ENCODE data around the gene PIGW. TPM values are rescaled to one million over a fixed set of nuclear protein-coding genes. Genes with fewer than 3 reads are reported as not detected.

PIGW gene
- polyA plus RNA-seq, 1 experiment, result 4.5 TPM

DNA sequence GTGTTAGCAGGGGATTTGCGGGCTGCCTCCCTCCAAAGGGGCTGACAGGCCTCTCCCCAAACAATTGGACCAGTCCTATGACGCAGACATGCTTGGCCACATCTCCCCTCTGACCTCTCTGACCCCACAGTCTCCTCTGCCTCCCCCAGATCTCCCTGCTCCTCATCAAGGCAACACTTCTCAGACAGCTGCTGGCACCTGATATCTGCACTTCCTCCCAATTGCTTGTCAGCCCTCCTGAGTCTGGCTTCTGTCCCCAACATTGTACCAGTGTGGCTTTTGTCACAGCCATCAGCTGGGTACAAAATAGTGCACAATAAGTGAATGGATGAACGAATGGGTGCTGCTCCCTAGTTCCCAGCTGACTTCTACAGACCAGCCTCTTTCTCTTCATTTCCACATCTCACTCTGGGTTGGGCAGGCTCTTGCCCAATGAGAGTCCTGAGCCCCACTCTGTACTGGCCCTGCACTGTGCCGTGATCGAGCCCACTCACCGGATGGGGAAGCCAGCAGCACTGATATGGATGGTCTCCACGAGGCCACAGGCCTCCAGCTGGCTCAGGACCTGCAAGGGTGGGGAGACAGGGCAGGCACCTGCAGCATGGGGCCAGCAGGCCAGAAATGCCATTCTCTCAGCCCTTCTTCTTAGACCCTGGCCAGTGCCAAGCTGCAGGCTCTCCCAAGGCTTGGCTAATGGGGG lies 31.2 kb upstream of the PIGW start:
- ChIA-PET CTCF (no interaction called here), POLR2A (no interaction called here)
- no peak for DNase-seq (ENCODE audit: low read depth, low spot score)
- H3K27me3 ChIP-seq (ENCODE audit: control insufficient read depth, insufficient read depth, low read length), result no peaks in the 10 kb centered on the region
- no peaks in the 10 kb centered on the region for H3K9me3 ChIP-seq (ENCODE audit: control insufficient read depth, insufficient read depth, low read length)
- no peak overlapping the region for H3K27ac ChIP-seq (ENCODE audit: low read depth, low read length)
- H3K4me3 ChIP-seq (ENCODE audit: low read depth, low read length), result no peak overlapping the region
- no peak for TF ChIP-seq CTCF (IDR thresholded peaks at IDR 0.05; ENCODE audit: low read depth, low read length)

- TF ChIP-seq CTCF (IDR thresholded peaks at IDR 0.05; ENCODE audit: low read depth, low read length), result no peak
- Histone ChIP-seq H3K27me3 (ENCODE audit: control insufficient read depth, insufficient read depth, low read length) (no peaks in the 10 kb centered on the region), H3K4me3 (ENCODE audit: low read depth, low read length) (no peak overlapping the region), H3K27ac (ENCODE audit: low read depth, low read length) (no peak overlapping the region), H3K9me3 (ENCODE audit: control insufficient read depth, insufficient read depth, low read length) (no peaks in the 10 kb centered on the region)
- DNase-seq (ENCODE audit: low read depth, low spot score), result no peak
- ChIA-PET POLR2A (no interaction called here), CTCF (interaction anchor here (1.2 kb wide), 1 partner anchor 19 kb away, joined by 3 read pairs; no protein-coding TSS in a partner anchor)
Measured at GRCh38 chr17:36504156-36504545, 30.6 kb upstream of the PIGW start.

DNA sequence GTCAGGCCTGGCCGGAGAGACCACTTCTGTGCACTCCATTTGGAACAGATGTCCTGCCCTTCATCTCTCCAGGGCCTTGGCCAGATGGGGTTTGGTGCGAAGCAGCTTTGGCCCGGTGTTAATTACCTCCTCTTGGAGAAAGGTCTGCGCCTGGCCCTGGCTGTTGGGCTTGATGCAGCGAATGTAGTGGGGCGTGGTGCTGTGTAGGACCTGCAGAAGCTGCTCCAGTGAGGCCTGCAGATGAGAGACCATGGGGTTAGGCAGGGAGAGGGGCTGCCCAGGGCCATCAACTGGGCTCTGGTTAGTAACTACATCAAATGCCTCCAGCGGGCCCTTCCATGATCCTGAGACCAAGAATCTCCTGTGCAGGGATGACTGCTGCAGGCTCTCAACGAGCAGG lies 29.6 kb upstream of the PIGW start:
- Histone ChIP-seq H3K27ac (ENCODE audit: low read depth, low read length) (no peak overlapping the region), H3K9me3 (ENCODE audit: control insufficient read depth, insufficient read depth, low read length) (no peaks in the 10 kb centered on the region), H3K4me3 (ENCODE audit: low read depth, low read length) (no peak overlapping the region), H3K27me3 (ENCODE audit: control insufficient read depth, insufficient read depth, low read length) (no peaks in the 10 kb centered on the region)
- CTCF ChIA-PET, result interaction anchor here (1.2 kb wide), 1 partner anchor 20 kb away, joined by 3 read pairs; no protein-coding TSS in a partner anchor
- POLR2A ChIA-PET, result no interaction called here
- no peak for DNase-seq (ENCODE audit: low read depth, low spot score)
- TF ChIP-seq CTCF (IDR thresholded peaks at IDR 0.05; ENCODE audit: low read depth, low read length), result no peak

- CTCF ChIA-PET, result no interaction called here
- Histone ChIP-seq H3K4me3 (ENCODE audit: low read depth, low read length) (no peak overlapping the region), H3K9me3 (ENCODE audit: control insufficient read depth, insufficient read depth, low read length) (no peaks in the 10 kb centered on the region), H3K27me3 (ENCODE audit: control insufficient read depth, insufficient read depth, low read length) (no peaks in the 10 kb centered on the region), H3K27ac (ENCODE audit: low read depth, low read length) (no peak overlapping the region)
- POLR2A ChIA-PET, result no interaction called here
- TF ChIP-seq CTCF (IDR thresholded peaks at IDR 0.05; ENCODE audit: low read depth, low read length), result no peak
- no peak for DNase-seq (ENCODE audit: low read depth, low spot score)
Measured at GRCh38 chr17:36506249-36506826, 28.4 kb upstream of the PIGW start.

DNA sequence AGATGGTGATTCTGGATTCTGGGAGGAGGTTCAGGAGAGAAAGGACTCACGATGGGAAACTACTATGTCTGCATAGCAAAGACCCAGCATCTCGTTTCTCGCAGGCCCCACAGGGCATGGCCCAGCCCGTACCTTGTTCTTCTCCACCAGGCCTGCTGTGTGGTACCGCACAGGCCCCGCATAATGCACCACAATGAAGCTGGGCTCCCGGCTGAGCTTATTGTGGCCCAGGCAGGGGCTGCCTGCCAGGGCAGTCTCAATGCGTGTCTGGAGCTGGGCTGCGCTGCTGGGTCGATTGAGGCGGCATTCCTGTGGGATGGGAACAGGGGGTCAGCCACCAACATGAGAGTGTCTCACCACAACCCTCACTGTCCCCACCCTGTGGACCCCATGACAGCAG lies 28.0 kb upstream of the PIGW start:
- CTCF ChIA-PET, result no interaction called here
- H3K27me3 ChIP-seq (ENCODE audit: control insufficient read depth, insufficient read depth, low read length), result no peaks in the 10 kb centered on the region
- no peaks in the 10 kb centered on the region for H3K9me3 ChIP-seq (ENCODE audit: control insufficient read depth, insufficient read depth, low read length)
- DNase-seq (ENCODE audit: low read depth, low spot score), result no peak
- POLR2A ChIA-PET, result no interaction called here
- no peak overlapping the region for H3K4me3 ChIP-seq (ENCODE audit: low read depth, low read length)
- H3K27ac ChIP-seq (ENCODE audit: low read depth, low read length), result no peak overlapping the region
- no peak for TF ChIP-seq CTCF (IDR thresholded peaks at IDR 0.05; ENCODE audit: low read depth, low read length)

All from AG04450 (cell line).